GM10248 (cell line): ENCODE measurements around the gene RCOR1.
"Not testable (repeated sequence)": the region's sequence is repeated elsewhere in the genome, so short reads cannot be mapped to it uniquely, and the experiment has no call there.

Experiments used
- CTCF ChIA-PET: fragments of 300-600 bp; sonication (Branson Sonifier 250); formaldehyde crosslinking; extraction: SDS; loops from one replicate; lab custom pipeline; 2021; ENCODE audit warnings: antibody characterized with exemption; lab: Yijun Ruan, JAX
- POLR2A ChIA-PET: fragments of 350-650 bp; sonication (Branson Sonifier 250); formaldehyde crosslinking; extraction: SDS; loops from one replicate; lab custom pipeline; 2020; ENCODE audit warnings: antibody characterized with exemption; lab: Yijun Ruan, JAX
- DNase-seq: peaks from one replicate; pipeline ENCODE4 v3.0.0; 2012; ENCODE audit errors: extremely low spot score
- TF ChIP-seq, protein P1 (sequence below): IDR thresholded peaks from 2 replicates; pipeline ENCODE4 v1.5.1; 2012; ENCODE audit warnings: mild to moderate bottlenecking, low read depth; ENCODE audit errors: extremely low read depth, missing control alignments, control extremely low read depth

Gene RCOR1

DNA sequence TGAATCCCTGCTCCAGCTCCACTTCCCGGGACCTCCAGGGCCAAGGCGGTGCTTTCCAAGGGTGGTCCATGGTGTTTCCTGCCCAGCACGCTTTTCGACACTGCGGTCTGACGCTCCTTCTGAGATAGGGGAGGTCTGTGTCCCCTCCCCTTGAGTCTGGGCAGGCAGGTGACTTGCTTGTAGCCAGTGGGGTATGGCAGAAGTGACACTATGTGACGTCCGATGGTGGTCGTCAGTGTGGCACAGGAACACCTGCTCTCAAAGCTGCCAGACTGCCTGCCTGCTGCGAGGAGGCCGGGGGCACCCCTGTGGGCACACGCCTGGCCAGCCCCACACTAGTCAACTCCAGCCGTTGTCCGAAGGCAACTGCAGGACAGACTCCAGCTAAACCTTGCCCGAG, 168.8 kb downstream of the RCOR1 start:
- DNase-seq: no peak
- TF ChIP-seq, protein P1, sequence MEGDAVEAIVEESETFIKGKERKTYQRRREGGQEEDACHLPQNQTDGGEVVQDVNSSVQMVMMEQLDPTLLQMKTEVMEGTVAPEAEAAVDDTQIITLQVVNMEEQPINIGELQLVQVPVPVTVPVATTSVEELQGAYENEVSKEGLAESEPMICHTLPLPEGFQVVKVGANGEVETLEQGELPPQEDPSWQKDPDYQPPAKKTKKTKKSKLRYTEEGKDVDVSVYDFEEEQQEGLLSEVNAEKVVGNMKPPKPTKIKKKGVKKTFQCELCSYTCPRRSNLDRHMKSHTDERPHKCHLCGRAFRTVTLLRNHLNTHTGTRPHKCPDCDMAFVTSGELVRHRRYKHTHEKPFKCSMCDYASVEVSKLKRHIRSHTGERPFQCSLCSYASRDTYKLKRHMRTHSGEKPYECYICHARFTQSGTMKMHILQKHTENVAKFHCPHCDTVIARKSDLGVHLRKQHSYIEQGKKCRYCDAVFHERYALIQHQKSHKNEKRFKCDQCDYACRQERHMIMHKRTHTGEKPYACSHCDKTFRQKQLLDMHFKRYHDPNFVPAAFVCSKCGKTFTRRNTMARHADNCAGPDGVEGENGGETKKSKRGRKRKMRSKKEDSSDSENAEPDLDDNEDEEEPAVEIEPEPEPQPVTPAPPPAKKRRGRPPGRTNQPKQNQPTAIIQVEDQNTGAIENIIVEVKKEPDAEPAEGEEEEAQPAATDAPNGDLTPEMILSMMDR: no peak
- POLR2A ChIA-PET: no interaction called here
- CTCF ChIA-PET: no interaction called here

DNA sequence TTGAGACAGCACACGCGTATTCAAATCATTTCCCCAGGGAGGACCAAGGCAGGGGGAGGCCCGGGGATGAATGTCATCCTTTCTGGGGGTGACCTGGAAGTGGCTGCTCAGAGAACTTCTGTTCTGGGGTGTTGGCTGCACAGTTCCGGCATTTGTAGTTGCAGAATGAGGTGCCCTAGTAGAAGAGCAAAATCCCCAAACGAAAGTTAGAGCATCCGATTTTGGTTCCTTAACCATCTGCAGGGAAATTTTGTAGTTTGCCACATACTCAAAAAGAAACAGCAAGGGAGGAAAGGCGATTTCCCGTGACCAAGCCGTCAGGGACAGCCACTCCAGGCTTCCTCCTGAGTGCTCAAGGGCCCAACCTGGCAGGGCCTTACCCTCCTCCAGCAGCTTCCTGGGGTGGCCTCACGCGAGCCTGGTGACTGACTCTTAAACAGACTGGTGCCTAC, 171.8 kb downstream of the RCOR1 start:
- ChIA-PET CTCF (interaction anchor here (1.5 to 1.9 kb wide), 2 partner anchors 10 to 70 kb away, joined by 9 to 15 read pairs; no protein-coding TSS in a partner anchor), POLR2A (interaction anchor here (0.5 to 1.1 kb wide), 3 partner anchors 10 to 236 kb away, joined by 3 to 6 read pairs (median 3); no protein-coding TSS in a partner anchor)
- TF ChIP-seq, protein P1: no peak
- DNase-seq: peak; percentile 83

DNA sequence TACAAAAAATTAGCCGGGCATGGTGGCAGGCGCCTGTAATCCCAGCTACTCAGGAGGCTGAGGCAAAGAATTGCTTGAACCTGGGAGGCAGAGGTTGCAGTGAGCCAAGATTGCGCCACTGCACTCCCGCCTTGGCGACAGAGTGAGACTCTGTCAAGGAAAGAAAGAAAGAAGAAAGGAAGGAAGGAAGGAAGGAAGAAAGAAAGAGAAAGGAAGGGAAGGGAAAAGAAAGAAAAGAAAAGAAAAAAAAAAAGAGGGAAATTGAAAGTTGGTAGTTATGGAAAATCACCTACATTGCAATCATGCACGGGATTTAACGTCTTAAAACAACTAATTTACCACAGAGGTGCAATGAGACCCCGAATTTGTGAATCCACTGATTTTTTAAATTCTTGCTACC, 173.3 kb downstream of the RCOR1 start:
- POLR2A ChIA-PET, DNase-seq: not testable (repeated sequence)
- CTCF ChIA-PET: interaction anchor here (1.4 to 1.9 kb wide), 3 partner anchors 8 to 71 kb away, joined by 3 to 15 read pairs (median 9); no protein-coding TSS in a partner anchor

DNA sequence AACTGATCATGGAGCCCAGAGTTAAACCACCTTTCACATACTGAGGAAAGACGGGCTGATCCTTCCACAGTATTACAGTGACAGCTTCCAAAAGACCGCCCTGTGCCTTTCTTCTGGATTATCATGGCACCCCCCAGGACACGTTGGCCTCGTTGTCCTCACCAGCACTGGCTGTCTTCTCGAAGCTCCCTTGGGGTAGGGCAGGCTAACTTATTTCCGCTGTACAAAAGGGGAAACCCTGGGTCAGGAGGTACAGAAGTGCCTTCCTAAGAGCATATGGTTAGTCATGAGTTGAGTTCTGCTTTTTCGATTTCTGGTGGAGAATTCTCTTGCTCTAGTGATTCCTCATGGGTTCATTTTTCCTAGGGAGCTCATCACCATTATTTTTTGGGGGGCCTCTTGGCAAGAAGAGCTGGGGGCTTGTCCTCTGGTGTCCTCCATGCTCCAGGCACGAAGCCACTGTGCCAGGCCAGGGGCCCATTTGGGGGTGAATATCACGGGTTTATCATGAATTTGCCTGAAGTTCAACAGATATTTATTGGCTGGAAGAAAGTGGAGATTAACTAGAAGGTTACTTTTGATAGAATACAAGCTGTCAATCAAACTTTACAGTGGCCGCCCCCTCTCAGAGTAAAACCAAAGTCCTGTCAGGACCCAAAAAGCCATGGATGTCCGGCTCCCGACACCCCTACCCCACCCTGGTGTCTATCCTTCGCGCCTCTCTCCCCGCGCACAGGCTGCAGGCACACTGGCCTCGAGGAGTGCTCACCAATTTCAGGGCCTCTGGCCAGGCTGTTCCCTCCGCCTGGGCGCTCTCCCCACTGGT, 176.0 kb downstream of the RCOR1 start:
- peak; percentile 78 for DNase-seq
- POLR2A ChIA-PET: no interaction called here
- TF ChIP-seq, protein P1: no peak
- CTCF ChIA-PET: interaction anchor here (1.6 kb wide), 2 partner anchors 9 to 73 kb away, joined by 3 to 8 read pairs; no protein-coding TSS in a partner anchor

DNA sequence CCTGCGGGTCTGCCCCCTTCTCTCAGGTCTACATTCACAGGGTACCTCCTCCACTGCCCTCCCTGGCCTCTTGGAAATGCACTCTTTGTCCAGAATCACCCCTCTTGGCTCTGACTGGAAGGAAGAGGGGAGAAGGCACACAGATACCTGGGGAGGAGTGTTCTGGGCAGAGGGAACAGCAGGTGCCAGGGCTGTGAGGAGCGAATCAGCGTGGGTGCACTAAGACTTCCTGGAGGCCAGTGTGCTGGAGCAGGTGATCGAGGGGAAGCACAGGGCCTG, 176.5 kb downstream of the RCOR1 start:
- TF ChIP-seq, protein P1: no peak
- no peak for DNase-seq
- ChIA-PET CTCF (interaction anchor here (1.6 kb wide), 2 partner anchors 9 to 74 kb away, joined by 3 to 8 read pairs; no protein-coding TSS in a partner anchor), POLR2A (no interaction called here)

DNA sequence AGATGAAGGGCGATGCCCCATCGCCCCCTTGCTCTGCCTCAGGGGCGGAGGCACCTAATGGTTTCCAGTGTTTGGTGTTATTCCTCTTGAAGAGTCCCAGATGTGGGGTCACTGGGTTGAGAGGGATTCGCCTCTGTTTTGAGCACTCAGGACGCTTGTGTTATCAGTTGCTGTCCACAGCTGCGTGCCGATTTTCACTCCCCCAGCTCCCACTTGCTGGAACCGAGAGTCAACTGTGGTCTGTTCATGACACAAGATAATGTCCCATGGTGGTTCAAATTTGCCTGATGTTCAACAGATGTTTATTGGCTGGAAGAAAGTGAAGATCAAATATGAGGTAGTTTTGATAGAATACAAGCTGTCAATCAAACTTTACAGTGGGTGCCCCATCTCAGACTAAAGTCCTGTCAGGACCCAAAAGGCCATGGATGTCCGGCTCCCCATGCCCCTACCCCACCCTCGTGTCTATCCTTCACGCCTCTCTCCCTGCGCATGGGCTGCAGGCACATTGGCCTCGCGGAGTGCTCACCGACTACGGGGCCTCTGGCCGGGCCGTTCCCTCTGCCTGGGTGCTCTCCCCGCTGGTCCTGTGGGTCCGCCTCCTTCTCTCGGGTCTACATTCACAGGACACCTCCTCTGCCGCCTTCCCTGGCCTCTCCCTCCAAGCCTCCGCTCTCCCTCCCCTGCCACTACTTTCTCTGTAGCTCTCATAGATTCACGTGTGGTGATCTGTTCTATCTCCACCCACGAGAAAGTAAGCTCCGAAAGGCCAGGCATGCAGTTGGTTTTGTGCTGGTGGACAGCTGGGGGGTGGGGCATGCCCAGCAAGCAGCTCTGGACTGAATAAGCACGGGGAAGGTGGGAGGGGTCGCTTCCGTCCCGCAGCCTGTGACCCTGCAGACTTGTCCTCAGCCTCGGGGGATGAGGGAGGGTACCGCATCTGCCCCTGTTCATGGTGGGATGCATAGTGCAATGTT, 178.0 kb downstream of the RCOR1 start:
- CTCF ChIA-PET: no interaction called here

More for the DNA sequence above, 178.0 kb downstream of the RCOR1 start:
- POLR2A ChIA-PET: no interaction called here
- TF ChIP-seq, protein P1: no peak
- DNase-seq: no peak
